Astrocyte of the cerebellum (primary cell): ENCODE results near the gene ARHGEF12.

Source experiments
- DNase-seq: peaks from one replicate; pipeline ENCODE4 v3.0.0-alpha.2; 2011; ENCODE audit warnings: low read depth
- H3K4me3 ChIP-seq: 2 replicates; pipeline ENCODE4 v1.5.1; 2011; ENCODE audit warnings: mild to moderate bottlenecking, low read depth, low read length, moderate library complexity
- in situ Hi-C: cut with HindIII; loops from 2 replicates; pipeline ENCODE4 v1.10.0; 2017; ENCODE audit warnings: low sequenced_read_pairs
- TF ChIP-seq, protein P1 (sequence below): IDR thresholded peaks from 2 replicates; pipeline ENCODE4 v1.5.1; 2012; ENCODE audit warnings: low read length, low read depth, moderate library complexity, mild to moderate bottlenecking; ENCODE audit errors: missing control alignments

ARHGEF12 gene

GRCh38 chr11:120365512-120365911 is 29.3 kb downstream of the ARHGEF12 start:
- TF ChIP-seq, protein P1, sequence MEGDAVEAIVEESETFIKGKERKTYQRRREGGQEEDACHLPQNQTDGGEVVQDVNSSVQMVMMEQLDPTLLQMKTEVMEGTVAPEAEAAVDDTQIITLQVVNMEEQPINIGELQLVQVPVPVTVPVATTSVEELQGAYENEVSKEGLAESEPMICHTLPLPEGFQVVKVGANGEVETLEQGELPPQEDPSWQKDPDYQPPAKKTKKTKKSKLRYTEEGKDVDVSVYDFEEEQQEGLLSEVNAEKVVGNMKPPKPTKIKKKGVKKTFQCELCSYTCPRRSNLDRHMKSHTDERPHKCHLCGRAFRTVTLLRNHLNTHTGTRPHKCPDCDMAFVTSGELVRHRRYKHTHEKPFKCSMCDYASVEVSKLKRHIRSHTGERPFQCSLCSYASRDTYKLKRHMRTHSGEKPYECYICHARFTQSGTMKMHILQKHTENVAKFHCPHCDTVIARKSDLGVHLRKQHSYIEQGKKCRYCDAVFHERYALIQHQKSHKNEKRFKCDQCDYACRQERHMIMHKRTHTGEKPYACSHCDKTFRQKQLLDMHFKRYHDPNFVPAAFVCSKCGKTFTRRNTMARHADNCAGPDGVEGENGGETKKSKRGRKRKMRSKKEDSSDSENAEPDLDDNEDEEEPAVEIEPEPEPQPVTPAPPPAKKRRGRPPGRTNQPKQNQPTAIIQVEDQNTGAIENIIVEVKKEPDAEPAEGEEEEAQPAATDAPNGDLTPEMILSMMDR: no peak
- no peak for DNase-seq
- in situ Hi-C loops: no loop called here
- no peak overlapping the region for H3K4me3 ChIP-seq

DNA sequence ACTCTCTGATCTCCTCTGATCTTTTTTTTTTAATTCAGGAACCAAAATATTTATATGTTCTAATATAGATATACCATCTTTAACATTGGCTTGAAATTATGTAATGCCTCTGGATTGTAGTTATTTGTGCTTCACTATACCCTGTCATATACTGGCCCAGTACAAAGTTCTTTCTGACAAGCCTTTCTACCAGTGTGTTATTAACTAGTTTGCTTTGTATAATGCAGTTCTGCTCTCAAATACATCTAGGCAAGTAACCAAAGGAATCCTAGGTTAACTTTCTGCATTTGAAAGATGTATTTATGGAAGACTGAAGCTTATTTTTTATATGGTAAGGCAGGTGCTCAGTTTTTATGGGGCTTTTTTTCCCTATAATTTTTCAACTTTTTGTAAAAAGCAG is 36.1 kb downstream of the ARHGEF12 start:
- TF ChIP-seq, protein P1: no peak
- DNase-seq: no peak
- no peak overlapping the region for H3K4me3 ChIP-seq
- in situ Hi-C loops: no loop called here

DNA sequence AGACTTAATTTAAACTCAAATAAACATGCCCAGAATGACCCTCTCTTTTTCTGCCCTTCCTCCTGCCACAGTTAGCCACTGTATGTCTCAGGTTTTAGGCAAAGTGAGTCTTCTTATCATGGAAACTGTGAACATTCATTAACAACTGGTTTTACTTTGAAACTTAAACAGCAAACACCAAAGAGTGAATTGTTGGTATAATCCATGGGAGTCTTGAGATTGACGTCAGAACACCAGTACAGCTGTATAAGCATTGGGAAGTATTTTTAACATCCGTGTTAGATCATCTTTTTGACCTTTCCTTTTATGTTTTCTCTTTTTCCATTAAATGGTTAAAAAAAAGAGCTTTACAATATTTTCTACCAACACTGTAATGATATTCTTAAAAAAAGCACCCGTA is 38.9 kb downstream of the ARHGEF12 start:
- no peak overlapping the region for H3K4me3 ChIP-seq
- DNase-seq: no peak
- TF ChIP-seq, protein P1: no peak
- in situ Hi-C loops: no loop called here

GRCh38 chr11:120376547-120377182 is 40.5 kb downstream of the ARHGEF12 start:
- no peak overlapping the region for H3K4me3 ChIP-seq
- TF ChIP-seq, protein P1: no peak
- in situ Hi-C loops: no loop called here

DNA sequence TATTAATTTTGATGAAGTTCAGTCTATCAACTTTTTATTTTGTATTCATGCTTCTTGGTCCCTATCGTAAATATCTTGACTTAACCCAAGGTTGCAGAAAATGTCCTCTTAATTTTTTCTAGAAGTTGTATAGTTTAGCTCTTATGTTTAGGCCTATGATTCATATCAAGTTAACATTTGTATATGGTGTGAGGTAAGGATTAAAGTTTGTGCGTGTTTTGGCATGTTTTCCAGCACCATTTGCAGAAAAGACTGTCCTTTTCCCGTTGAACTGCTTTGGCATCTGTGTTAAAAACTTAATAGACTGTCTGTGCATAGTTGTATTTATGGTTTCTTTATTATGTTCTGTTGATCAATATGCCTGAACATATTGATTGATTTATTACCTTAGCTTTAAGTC is 42.3 kb downstream of the ARHGEF12 start:
- TF ChIP-seq, protein P1: no peak
- DNase-seq: no peak
- in situ Hi-C loops: no loop called here

More at GRCh38 chr11:120376547-120377182, 40.5 kb downstream of the ARHGEF12 start:
- DNase-seq: no peak

DNA sequence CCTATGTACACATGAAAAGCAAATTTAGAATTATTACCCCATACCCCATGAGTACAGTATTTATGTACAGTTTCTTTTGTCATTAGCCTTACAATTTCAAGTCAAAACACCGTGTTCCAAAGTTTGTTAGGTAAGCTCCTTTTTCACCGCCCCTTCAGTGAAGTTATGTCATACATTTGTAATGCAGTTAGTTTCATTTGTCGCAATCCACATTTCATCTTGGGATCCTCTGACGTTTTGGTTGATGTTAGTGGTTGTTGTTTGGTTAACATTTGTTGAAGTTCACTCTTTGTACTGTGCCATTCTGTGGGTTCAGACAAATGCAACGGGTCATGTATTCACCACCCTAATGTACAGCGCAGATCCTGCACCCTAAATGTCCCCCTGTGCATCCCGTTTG is 45.2 kb downstream of the ARHGEF12 start:
- TF ChIP-seq, protein P1: no peak

More for the DNA sequence above, 42.3 kb downstream of the ARHGEF12 start:
- H3K4me3 ChIP-seq: no peak overlapping the region

More for the DNA sequence above, 45.2 kb downstream of the ARHGEF12 start:
- no peak overlapping the region for H3K4me3 ChIP-seq
- DNase-seq: no peak
- in situ Hi-C loops: no loop called here
